ENCODE results near the gene SCAMP1.
"Not testable (repeated sequence)": the region's sequence is repeated elsewhere in the genome, so short reads cannot be mapped to it uniquely, and the experiment has no call there.

Gene SCAMP1, protein sequence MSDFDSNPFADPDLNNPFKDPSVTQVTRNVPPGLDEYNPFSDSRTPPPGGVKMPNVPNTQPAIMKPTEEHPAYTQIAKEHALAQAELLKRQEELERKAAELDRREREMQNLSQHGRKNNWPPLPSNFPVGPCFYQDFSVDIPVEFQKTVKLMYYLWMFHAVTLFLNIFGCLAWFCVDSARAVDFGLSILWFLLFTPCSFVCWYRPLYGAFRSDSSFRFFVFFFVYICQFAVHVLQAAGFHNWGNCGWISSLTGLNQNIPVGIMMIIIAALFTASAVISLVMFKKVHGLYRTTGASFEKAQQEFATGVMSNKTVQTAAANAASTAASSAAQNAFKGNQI

DNA sequence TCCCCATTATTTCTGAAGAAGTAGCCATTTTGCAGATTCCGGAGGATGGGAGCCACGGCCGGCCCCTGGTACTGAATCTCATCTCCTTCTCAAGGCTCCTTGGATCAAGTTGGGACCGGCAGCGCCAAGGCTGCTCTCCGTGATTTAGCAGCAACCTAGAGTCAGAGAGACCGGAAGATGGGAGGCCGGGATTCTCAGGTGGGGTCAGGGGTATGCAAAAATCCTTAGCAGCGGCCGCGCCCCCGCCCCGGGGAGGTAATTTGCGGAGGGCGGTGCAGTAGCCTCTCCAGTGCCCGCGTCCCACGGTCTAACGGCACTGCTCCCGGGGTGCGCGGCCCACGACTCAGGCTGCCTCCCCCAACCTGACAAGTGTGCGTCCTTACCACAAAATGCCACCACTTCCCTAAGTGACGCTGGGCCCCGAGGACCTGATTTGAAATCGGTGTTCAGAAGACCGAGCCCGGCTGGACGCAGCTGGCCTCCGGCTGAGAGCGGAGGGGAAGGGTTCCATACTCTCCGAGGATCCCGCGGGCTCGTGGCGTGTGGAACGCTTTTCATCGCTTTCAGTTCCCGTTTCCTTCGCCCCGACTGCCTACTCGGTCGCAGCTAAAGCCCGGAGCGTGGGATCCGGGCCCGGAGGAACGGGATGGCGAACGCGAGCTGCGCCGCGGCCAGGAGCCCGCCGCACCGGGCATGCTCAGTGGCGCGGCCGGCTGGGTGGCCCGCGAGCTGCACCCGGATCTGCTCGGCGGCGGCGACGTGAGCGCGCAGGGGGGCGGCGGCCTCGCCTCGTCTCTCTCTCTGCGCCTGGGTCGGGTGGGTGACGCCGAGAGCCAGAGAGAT, at the start of gene SCAMP1:
SCAMP1 (plus strand) TSS at position 787 of the 843 bp plus-strand sequence; CDS start at position 842, 55 bp downstream.
- no peak for FAIRE-seq

DNA sequence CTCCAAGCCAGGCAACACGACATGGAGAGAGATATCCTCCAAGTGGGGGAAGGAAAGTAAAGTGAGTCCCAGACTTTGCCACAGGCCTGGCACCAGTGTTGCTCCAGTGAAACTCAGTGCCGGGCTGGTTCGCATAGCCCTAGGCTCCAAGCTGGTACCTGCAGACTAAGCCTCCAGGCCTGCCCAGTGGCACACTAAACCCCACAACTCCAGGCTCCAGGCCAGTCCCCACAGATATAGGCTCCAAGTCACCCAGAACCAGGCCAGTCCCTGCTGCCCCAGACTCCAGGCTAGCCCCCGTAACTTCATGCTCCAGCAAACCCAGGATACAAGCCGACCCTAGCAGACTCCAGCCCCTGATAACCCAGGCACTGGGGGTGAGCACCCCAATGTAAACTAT, 42.9 kb upstream of the SCAMP1 start:
- FAIRE-seq, result no peak

DNA sequence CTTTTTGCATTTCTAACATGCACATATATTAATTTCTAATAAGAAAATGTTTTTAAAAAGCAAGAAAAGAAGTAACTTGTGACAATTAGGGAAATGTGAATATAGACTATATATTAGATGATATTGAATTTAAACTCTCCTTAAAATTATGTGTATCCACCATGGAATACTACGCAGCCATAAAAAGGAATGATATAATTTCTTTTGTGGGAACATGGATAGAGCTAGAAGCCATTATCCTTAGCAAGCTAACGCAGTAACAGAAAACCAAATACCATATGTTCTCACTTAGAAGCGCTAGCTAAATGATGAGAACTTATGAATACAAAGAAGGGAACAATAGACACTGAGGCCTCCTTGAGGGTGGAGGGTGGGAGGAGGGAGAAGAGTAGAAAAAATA, 42.1 kb upstream of the SCAMP1 start:
- FAIRE-seq, result no peak

DNA sequence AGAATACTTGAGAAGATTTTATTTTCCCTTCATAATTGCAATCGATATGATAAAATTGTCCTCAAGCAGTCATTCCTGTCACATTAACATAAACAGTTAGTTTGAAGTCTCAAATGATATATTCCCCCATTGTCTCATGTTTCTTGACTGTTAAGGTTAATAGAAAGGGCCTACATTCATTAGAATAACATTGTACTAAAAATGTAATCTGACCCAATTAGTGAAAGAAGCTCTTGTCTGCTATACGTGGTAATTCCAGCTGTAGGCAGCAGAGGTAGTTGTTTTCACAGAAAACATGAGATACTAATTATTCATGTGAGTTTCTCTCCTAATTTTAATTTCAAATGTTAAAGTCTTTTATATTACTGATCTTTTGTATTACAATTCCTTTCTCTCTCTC, 40.0 kb upstream of the SCAMP1 start:
- FAIRE-seq, result peak; percentile 88

DNA sequence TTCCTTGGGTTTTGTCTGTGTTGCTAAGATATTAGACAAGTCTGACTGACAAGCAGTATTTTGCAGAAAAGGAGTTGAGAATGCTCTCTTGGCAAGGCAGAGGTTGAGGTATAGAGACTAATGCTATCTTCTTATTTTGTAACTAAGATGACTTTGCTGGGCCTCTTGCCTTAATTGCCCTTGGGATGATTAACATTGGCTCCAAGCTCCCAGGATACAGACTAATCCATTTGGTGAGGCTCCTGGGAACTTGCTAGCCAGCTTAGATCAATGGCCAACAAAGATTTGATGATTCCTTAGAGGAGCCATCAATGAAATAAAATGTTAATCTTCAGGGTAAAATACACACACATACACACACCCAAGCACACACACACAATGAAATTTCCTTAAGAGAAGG, 37.2 kb upstream of the SCAMP1 start:
- no peak for FAIRE-seq

DNA sequence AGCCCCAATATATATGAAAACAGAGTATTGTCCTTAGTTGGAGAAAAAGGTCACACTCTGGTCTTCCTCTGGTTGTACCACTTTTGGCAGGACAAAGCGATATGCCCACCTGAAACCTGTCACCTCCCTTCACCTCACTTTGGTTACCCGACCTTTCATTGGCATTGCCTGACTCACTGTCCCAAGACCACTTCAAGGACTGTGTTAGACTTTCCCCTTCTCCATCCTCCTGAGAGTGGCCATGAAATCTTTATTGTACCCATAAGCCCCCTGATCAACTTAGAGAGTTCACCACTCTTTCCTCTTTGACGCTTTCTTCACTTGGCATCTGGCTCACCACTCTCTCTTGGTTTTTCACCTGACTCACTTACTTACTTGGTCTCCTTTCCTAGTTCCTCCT, 33.5 kb upstream of the SCAMP1 start:
- no peak for FAIRE-seq

DNA sequence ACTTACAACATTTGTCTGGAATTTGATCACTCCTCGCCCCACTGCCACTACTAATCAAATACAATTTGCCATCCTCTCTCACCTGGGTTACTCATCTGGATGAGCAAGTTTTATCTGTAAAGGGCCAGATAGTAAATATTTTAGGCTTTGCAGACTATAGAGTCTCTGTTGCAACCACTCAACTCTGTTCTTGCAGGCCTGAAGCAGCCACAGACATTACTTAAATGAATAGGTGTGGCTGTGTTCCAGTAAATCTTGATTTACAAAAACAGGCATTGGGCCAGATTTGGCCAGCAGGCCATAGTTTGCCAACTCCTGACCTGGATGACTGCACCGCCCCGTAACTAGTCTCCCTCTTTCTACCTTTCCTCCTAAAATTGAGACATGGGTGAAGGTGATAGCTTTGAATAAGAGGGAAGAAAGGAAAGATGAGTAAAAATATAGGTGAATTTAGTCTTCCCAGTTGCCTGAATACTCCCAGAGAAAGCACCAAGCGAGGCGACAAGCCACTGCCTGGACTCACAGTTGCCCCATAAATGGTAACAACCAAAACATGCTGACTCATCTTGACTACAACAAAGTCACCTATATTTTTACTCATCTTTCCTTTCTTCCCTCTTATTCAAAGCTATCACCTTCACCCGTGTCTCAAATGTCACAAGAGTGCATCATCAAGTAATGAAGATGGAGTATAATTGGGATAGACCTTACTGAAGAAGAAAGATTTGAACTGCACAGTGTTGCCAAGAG, 32.5 kb upstream of the SCAMP1 start:
- no peak for FAIRE-seq

DNA sequence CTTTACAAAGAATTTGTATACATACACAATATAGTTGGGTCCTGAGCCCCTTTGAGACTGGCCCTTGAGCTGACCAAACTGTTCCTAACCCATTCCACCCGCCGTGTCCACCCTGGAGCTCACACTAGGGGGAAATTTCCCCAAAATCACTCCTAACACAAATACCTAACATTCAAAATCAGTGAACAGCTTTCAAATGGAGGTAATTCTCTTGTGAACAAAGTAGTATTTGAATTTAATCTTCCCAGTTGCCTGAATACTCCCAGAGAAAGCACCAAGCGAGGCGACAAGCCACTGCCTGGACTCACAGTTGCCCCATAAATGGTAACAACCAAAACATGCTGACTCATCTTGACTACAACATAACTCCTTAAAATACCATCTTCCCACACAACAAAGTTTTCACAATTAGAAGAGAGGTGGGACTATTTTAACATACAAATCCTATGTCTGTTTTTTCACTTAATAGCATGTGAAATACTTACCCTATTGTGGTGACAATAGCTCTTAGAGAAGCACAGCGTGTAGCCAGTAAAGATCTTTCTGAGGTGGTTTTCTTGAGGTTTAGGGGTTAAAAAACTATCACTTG, 31.7 kb upstream of the SCAMP1 start:
- FAIRE-seq, result no peak

DNA sequence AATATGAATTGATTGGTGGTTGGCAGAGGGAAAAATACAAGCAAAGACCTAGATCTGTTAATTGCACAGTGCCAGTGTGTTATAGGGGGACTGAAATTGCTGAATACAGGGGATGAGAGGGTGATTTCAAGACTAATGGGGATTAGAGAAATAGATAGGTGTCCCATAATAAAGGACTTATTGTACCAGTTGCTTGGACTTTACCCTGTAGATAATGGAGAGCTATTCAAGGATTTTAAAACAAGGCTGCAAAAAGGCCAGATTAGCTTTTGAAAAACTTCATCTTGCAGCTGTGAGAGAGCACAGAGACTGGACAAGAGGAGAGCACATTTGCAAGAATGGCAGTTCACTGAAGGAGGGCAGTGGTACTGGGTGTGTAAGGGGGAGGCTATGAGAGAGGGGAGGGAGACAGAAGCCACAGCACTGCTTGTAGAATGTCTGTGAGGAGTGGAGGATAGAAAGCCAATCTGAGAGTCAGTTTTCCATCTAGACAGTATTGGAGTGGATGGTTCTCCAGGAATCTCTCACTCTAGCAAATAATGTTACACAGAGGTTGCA, 28.8 kb upstream of the SCAMP1 start:
- no peak for FAIRE-seq

DNA sequence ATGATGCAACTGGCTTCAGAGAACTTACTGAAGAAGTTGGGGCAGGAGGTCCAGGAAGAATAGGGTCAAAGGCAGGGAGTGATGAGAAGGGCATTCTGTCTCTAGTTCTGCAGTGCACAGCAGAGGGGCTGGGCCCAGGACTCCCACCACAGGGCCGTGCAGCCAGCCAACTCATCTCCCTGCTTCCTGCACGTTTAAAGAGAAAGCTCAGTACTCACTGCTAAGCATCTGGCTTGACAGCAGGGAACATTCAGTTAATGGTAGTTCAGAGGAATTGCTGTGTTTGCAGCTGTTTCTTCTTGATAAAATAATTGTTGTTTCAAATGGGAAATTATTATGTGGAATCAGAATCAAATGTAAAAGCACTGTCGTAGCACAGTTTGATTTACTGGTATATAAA, 25.6 kb upstream of the SCAMP1 start:
- FAIRE-seq, result no peak

DNA sequence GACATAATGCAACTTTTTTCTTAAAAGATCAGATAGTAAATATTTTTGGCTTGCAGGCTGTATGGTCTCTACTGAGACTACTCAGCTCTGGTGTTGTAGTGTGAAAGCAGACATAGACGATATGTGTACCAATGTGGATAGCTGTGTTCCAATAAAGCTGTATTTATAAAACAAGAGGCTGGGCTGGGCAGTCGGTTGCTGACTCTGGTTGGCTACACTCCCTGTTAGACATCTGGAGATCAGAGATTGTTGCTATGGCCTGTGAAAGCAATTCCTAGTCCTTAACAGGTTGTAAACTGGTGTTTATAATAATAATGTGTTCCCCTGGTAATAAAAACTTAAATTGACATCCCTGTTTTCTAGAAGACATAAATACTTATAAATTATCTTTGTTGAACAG, 24.4 kb upstream of the SCAMP1 start:
- FAIRE-seq, result peak; percentile 89

DNA sequence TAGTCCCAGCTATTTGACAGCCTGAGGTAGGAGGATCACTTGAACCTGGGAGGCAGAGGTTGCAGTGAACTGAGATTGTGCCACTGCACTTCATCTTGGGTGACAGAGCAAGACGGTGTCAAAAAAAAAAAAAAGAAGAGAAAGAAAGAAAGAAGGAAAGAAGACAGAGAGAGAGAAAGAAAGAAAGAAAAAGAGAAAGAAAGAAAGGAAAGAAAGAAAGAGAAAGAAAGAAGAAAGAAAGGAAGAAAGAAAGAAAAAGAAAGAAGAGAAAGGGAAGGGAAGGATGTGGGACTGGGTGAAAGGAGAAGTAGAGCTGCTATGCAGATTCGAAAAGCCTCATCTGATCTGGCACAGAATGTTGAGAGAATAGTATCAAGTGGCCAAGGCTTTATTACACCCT, 23.7 kb upstream of the SCAMP1 start:
- no peak for FAIRE-seq

DNA sequence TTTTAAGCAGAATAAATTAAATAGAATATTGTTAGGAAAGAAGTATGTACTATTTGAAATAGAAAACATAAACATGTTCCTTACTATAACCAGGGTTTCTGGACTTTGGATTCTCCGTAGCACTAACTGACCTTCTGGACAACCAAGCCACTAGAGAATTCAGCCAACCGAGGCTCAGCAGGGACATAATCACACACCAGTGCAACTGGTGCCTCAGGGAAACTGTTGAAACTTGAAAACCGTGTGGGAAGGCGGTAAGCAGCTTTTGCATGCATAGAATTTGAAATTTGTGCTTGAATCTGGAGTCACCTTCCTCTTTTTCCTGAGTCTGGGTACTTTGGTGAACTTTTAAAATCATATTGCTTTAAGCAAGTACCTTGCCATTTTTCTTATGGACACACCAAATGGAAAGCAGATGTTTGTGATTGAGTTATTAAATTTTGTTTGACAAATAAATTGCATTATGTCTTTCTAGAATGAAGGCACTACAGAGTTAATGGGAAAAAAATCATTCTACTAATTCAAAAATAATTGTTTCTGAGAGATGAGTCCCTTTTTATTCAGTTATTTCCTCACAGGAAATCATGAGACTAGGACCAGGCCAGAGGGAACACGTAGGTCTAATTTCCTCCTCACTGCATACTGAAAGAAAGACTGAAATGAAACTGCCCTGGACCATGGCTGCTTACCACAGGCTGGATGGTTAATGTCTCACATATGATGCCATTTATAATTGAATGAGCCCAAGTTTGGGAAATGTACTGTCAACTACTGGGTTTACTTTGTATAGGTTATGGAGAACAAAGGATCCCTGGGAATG, 20.6 kb upstream of the SCAMP1 start:
- FAIRE-seq, result no peak

DNA sequence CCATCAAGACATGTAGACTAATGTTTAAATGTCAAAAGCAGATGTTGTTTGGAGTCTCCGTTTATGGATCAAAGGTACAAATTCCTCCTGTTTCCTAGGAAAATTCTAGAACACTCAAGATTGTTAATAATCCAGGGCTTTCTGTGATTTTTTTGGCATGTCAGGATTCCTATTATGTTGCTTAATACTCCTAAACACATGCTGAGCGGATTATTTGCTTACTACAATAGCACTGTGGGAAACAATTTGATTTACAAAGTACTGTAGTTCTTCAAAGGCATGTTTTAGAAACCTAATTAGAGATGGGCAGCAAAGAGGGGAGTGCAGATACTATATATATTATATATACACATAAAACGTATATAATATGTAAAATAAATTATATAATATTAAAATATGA, 19.0 kb upstream of the SCAMP1 start:
- no peak for FAIRE-seq

DNA sequence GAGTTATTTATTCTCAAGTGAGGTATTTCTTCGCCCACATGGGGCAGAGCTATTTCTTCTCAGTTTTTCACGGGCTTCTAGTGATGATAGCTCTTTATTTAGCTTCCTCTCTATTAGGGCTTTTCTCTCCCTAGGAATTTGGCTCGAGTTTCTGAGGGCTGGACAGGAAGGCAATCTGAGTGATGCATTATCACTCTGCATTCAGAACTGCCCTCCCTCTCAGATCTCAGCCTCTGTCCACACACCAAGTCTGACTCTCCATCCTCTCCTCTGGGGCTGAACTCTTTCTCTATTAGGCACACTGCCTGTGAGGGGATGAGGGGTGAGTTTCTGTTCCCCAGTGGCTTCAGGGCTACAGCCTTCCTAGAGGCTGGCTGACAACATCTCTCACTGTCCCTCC, 14.9 kb upstream of the SCAMP1 start:
- no peak for FAIRE-seq

DNA sequence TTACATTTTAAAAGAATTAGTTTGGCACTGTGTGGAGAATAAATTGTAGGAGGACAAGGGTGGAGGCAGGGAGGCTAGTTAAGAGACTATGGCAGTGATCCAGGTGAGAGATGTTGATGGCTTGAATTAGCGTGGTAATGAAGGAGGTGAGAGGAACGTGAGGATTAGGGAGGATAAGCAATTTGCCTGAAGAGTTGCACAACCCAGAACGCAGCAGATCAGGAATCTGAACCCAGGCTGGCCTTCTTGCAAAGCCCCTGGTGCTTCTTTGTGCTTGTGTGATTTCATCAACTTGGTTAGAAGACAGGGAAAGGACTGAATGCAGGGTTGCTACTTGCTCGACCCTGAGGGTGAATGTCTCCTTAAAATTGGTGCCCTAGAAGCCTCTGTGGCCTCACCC, 6.9 kb upstream of the SCAMP1 start:
- FAIRE-seq, result no peak

DNA sequence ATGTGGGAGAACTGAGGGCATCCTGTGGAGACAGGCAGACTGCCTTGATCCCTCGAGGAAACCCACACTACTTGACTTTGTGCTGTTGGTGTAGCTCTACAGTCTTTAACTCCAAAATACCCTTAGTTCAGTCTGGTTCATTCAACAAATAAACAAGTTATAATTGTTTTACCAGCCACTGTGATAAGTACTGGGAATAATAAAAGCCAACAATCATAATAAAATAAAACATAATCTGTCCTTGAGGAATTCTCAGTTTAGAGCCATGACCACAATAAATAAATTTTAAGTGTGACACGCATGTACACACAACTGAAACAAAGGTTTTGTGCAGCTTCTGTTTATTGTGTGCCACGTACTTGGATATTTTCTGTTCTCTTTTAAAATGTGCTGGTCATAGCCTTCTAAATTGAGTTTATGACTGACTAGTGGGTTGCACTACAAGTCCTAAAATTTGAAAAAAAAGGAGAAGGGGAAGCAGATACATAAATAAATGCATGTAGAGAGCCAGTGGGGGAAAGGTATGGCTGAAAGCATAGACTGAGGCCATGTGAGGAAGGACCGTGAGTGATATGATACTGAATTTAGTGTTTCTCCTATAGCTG, 6.2 kb upstream of the SCAMP1 start:
- FAIRE-seq, result no peak

DNA sequence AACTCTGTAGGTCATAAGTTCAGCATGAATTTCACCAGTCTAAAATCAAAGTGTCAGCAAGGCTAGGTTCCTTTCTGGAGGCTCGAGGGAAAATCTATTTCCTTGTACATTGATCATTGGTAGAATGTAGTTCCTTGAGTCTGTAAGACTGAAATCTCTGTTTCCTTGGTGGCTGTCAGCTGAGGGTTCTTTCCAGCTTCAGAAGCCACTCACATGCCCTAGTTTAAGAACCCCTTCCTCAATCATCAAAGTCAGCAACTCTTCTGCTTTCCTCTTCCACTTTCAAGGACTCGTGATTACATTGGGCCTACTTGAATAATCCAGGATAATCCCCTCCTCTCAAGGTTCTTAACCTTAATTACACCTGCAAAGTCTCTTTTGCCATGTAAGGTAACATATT, 4.9 kb upstream of the SCAMP1 start:
- FAIRE-seq, result no peak

DNA sequence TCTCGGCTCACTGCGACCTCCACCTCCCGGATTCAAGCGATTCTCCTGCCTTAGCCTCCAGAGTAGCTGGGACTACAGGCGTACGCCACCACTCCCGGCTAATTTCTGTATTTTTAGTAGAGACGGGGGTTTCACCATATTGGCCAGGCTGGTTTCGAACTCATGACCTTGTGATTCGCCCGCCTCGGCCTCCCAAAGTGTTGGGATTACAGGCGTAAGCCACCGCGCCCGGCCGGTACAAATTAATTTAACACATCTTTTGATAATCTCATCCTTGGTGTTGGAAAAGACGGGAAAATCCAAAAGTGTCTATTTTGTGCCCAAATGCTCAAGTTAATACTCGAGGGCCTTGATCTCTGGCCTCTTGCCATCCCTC, 974 bp upstream of the SCAMP1 start:
- not testable (repeated sequence) for FAIRE-seq

DNA sequence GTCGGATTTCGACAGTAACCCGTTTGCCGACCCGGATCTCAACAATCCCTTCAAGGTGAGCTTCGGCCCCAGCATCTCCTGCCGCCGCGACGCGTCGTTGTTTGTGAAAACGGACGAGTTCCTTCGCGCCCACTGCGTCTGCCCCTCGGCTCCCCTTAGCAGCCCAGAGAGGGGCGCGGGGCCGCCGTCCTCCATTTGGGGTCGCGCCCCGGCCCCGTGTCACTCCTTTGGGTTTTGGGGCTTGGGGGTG, 182 bp downstream of the SCAMP1 start:
- no peak for FAIRE-seq

DNA sequence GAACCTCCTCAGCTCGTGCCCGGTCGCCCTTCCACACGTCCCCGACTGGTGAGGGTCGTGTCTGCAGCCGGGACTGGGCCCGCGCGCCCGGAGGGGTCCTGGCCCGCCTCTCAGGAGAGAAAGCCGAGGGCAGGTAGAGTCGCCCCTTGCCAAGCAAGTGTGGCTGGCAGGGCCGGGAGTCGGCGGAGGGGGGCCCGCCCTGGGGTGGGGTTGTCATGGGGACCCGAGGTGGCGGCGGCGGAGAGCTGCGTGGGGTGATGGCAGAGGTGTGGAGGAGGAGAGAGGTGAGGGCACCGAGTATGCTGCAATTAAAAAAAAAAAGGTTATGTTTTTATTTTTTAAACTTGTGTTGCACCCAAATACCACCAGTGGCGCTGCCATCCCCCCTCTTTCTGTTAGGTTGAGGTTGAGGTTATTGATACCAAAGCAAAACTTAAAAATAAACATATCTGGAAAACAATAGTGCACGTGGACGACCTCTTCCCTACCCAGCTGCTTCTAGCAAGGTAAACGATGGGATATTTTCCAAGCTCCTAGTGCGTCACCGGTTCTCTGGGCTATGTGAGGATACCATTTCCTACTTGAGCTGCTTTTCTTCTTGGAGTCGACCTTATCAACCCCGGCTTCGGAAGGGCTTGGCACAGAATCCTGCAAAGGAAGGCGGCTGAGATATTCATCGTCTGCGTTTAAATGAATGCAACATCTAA, 660 bp downstream of the SCAMP1 start:
- no peak for FAIRE-seq

Data from endometrium (tissue), 2 donors.